Mucosa of descending colon (tissue), 3 donors: Measurements from ENCODE around the gene KLRF1. TPM values are rescaled to one million over a fixed set of nuclear protein-coding genes. Genes with fewer than 3 reads are reported as not detected.

Source experiments
- ATAC-seq: fragments of 200-7000 bp; cut with Tn5 transposase; one replicate; pipeline ENCODE4 v1.9.1; 2020; ENCODE audit warnings: mild to moderate bottlenecking, moderate library complexity
- DNase-seq, 3 donors: peaks; one replicate each; pipeline ENCODE4 v3.0.0-alpha.2; 2020
- H3K36me3 ChIP-seq: fragments of 200-600 bp; one replicate; pipeline ENCODE4 v1.8.0; 2021; ENCODE audit warnings: low read depth, mild to moderate bottlenecking
- H3K4me1 ChIP-seq: fragments of 200-600 bp; one replicate; pipeline ENCODE4 v1.8.0; 2021; ENCODE audit warnings: low read depth, mild to moderate bottlenecking
- H3K4me3 ChIP-seq: fragments of 200-600 bp; one replicate; pipeline ENCODE4 v1.8.0; 2021; ENCODE audit warnings: mild to moderate bottlenecking
- H3K9me3 ChIP-seq: fragments of 200-600 bp; one replicate; pipeline ENCODE4 v1.8.0; 2021; ENCODE audit warnings: mild to moderate bottlenecking
- intact Hi-C, 2 donors: fragments of 100-400 bp; cut with DNase I in 1 of 2; cut with micrococcal nuclease in 1 of 2; formaldehyde crosslinking; loops; one replicate each; pipeline versions ENCODE4 v1.11.0 to v1.11.1; 2022; cut with DNase I, micrococcal nuclease
- total RNA-seq, 3 donors: library from RNA; stranded (reverse); fragmentation: NEBNext Ultra II Directional in 2 of 3; extraction: Animal tissue kit (Norgen Biotek cat#: 25700) in 2 of 3; gene quantifications; one replicate each; pipeline versions ENCODE4 v1.2.1 to v1.2.4, GENCODE V29; 2021 to 2023
- TF ChIP-seq, protein P1 (sequence below): fragments of 200-600 bp; IDR thresholded peaks from one replicate; pipeline ENCODE4 v1.8.0; 2022; ENCODE audit warnings: antibody characterized with exemption, mild to moderate bottlenecking
- donor health status: DM: no; HTN: no; CAD: no; lungs with moderate emphysema.
- donor health status: DM: no; HTN: no; CAD: no.
- donor health status: DM: no; HTN: yes; CAD: no.

Gene KLRF1
- total RNA-seq, 3 donors from 2014 or later = 0.55 to 0.73 (median 0.58) TPM

DNA sequence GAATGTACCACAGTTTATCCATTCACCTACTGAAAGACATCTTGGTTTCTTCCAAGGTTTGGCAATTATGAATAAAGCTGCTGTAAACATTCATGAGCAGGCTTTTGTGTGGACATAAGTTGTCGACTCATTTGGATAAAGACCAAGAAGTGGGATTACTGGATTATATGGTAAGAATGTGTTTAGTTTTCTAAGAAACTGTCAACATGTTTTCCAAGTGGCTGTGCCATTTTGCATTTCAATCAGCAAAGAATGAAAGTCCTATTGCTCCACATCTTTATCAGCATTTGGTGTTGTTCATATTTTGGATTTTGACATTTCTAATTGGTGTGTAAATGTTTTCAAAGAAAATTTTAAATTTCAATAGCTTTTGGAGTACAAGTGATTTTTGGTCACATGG is 27.3 kb upstream of the KLRF1 start:
- Histone ChIP-seq H3K9me3 (no peaks in the 10 kb centered on the region), H3K4me1 (no peaks in the 10 kb centered on the region), H3K36me3 (no peaks in the 10 kb centered on the region), H3K4me3 (no peak overlapping the region)
- ATAC-seq (no peak), DNase-seq (no peak)
- intact Hi-C loops = no loop called here
- TF ChIP-seq, protein P1, sequence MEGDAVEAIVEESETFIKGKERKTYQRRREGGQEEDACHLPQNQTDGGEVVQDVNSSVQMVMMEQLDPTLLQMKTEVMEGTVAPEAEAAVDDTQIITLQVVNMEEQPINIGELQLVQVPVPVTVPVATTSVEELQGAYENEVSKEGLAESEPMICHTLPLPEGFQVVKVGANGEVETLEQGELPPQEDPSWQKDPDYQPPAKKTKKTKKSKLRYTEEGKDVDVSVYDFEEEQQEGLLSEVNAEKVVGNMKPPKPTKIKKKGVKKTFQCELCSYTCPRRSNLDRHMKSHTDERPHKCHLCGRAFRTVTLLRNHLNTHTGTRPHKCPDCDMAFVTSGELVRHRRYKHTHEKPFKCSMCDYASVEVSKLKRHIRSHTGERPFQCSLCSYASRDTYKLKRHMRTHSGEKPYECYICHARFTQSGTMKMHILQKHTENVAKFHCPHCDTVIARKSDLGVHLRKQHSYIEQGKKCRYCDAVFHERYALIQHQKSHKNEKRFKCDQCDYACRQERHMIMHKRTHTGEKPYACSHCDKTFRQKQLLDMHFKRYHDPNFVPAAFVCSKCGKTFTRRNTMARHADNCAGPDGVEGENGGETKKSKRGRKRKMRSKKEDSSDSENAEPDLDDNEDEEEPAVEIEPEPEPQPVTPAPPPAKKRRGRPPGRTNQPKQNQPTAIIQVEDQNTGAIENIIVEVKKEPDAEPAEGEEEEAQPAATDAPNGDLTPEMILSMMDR = no peak

DNA sequence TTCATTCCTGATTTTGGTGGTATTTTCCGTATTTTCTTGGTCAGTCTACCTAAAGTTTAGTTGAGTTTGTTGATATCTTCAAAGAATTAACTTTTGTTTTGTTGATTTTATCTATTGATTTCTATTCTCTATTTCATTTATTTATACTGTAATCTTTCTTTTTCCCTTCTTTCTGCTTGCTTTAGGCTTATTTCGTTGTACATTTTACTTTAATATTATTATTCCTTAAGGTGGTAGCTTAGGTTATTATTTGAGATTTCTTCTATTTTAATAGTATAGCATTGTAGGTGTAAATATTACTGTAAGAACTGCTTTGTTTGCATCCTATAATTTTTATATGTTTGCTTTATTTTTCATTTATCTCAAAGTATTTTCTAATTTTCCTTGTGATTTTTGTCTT is 21.4 kb upstream of the KLRF1 start:
- H3K36me3 ChIP-seq = no peaks in the 10 kb centered on the region
- no peak overlapping the region for H3K4me3 ChIP-seq
- TF ChIP-seq, protein P1 = no peak
- no peaks in the 10 kb centered on the region for H3K4me1 ChIP-seq
- ATAC-seq (no peak), DNase-seq (no peak)
- intact Hi-C loops = no loop called here
- H3K9me3 ChIP-seq = no peaks in the 10 kb centered on the region

DNA sequence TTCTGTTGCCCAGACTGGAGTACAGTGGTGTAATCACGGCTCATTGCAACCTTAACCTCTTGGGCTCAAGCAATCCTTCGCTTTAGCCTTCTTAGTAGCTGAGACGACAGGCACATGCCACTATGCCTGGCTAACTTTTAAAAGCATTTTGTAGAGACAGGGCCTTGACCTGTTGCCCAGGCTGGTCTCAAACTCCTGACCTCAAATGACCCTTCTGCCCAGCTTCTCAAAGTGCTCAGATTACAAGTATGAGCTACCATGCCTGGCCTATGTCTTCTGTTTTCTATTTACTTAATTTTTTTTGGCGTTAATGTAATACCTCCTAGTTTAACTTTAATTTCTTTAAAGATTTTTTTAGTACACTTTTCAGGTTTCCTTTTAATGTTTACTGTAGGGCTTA is 20.6 kb upstream of the KLRF1 start:
- TF ChIP-seq, protein P1 = no peak
- Histone ChIP-seq H3K4me3 (no peak overlapping the region), H3K36me3 (no peaks in the 10 kb centered on the region), H3K9me3 (no peaks in the 10 kb centered on the region), H3K4me1 (no peaks in the 10 kb centered on the region)
- ATAC-seq = no peak
- intact Hi-C loops = no loop called here
- DNase-seq = no peak

DNA sequence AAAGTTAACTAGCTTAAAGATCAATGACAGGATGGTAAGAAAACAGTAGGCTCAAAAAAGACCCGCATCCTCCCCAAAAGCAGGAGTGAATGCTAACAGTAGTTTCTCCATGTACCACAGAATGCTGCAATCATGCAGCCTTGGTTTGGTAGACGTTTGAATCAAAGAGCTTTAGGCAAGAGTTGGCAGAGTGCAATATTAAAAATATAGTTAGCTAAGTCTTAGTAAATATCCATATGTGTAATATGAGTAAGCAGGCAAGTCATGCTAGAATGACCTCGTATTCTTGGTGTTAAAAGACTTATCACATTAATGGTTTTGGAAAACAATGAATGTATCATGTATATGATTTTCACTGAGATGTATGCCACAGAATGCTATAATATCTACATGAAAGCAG is 18.8 kb upstream of the KLRF1 start:
- Histone ChIP-seq H3K4me3 (no peak overlapping the region), H3K36me3 (no peaks in the 10 kb centered on the region), H3K4me1 (no peaks in the 10 kb centered on the region), H3K9me3 (no peaks in the 10 kb centered on the region)
- TF ChIP-seq, protein P1 = no peak
- DNase-seq (no peak), ATAC-seq (no peak)
- intact Hi-C loops = no loop called here

DNA sequence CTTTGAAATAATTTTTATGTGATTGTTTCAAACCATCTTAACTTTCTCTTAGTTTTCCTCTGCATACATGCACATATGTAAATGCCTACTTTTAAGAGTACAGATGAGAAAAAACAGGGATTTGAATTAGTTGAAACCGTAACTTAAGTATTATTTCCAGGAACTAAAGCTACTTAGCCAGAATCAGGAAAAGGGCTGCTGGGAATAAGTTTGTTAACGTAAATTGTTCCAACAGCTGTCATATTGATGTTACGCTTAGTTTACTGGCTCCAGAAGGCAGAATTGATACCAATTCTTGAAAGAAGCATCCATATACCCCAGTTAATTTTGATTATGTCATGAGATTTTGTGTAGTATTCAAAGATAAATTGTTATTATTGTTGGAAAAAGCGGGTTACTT is 17.9 kb upstream of the KLRF1 start:
- H3K36me3 ChIP-seq = no peaks in the 10 kb centered on the region
- DNase-seq = no peak
- ATAC-seq = no peak
- no peaks in the 10 kb centered on the region for H3K4me1 ChIP-seq
- H3K4me3 ChIP-seq = no peak overlapping the region
- H3K9me3 ChIP-seq = no peaks in the 10 kb centered on the region
- intact Hi-C loops = no loop called here
- TF ChIP-seq, protein P1 = no peak

DNA sequence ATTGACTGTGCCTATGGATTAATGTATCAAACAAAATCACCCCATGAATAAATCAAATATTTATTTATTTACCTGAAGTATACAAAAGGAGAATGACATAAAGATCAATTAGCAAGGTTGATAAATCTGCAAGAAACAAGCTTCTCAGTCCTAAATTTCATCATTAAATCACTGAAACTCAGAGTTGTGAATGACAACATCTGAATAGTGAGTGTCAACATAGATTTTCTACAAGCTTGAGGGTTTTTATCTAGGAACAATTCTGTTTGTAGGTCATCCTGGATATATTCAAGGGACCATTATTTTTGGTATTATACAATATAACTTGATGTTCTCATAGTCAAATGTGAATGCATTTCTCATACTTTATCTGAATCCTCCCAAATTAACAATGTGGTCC is 17.4 kb upstream of the KLRF1 start:
- H3K9me3 ChIP-seq = no peaks in the 10 kb centered on the region
- no peaks in the 10 kb centered on the region for H3K36me3 ChIP-seq
- no peaks in the 10 kb centered on the region for H3K4me1 ChIP-seq
- ATAC-seq (no peak), DNase-seq (no peak)
- TF ChIP-seq, protein P1 = no peak
- H3K4me3 ChIP-seq = no peak overlapping the region
- intact Hi-C loops = loop anchor here in 1 of 2 donors (5.0 kb wide), 1 partner anchor 127 kb away; no protein-coding TSS in a partner anchor
